Adrenal gland (tissue), 5 donors: Measurements from ENCODE around the gene CHIC2.

Experiments
- POLR2A ChIP-seq, 2 donors: fragments of 450-650 bp; IDR thresholded peaks; one replicate each; pipeline ENCODE4 v1.6.1; 2017; ENCODE audit warnings: antibody characterized with exemption in 2 of 2, mild to moderate bottlenecking in 2 of 2, moderate library complexity in 1 of 2
- TF ChIP-seq, protein P1 (sequence below), 6 experiments: fragments of 450-650 bp in 4 of 6; fragments of 200-600 bp in 2 of 6; sonication (generic) in 1 of 6; IDR thresholded peaks; 1 replicate in 5 of 6; 2 replicates in 1 of 6; pipeline versions ENCODE4 v1.5.1 to v1.8.0; 2016 to 2021; ENCODE audit warnings: antibody characterized with exemption in 6 of 6, mild to moderate bottlenecking in 2 of 6, moderate library complexity in 1 of 6
- donor health status: DM: no; HTN: no; CAD: no.

DNA sequence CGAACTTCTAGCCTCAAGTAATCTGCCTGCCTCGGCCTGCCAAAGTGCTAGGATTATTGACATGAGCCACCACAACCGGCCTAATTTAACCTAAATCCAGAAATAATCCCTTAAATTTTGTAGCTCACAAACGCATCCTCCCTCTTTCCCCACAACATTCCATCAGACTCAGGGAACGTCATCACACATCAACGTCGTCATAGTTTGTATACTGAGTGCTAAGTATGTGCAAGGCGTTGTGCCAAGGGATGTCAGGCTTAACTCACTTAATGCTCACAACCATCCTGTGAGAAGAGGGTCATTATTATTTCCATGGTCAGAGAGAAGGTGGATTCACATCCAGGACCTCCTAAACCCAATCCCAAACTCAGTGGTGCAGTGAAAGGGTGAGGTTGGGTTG, 26.0 kb upstream of the CHIC2 start:
- no peak for TF ChIP-seq POLR2A (IDR thresholded peaks at IDR 0.05)
- TF ChIP-seq, protein P1, sequence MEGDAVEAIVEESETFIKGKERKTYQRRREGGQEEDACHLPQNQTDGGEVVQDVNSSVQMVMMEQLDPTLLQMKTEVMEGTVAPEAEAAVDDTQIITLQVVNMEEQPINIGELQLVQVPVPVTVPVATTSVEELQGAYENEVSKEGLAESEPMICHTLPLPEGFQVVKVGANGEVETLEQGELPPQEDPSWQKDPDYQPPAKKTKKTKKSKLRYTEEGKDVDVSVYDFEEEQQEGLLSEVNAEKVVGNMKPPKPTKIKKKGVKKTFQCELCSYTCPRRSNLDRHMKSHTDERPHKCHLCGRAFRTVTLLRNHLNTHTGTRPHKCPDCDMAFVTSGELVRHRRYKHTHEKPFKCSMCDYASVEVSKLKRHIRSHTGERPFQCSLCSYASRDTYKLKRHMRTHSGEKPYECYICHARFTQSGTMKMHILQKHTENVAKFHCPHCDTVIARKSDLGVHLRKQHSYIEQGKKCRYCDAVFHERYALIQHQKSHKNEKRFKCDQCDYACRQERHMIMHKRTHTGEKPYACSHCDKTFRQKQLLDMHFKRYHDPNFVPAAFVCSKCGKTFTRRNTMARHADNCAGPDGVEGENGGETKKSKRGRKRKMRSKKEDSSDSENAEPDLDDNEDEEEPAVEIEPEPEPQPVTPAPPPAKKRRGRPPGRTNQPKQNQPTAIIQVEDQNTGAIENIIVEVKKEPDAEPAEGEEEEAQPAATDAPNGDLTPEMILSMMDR (IDR thresholded peaks at IDR 0.05) = no peak
